Stomach (tissue), 9 donors: ENCODE measurements around the gene LNP1. TPM values are rescaled to one million over a fixed set of nuclear protein-coding genes. Genes with fewer than 3 reads are reported as not detected.

Experiments used
- DNase-seq, 2 donors: peaks; one replicate each; pipeline versions ENCODE4 v3.0.0 to v3.0.0-alpha.2; 2013 to 2019
- H3K27ac ChIP-seq, 5 donors: fragments of 200-600 bp in 4 of 5; sonication (generic) in 4 of 5; one replicate each; pipeline ENCODE4 v1.5.1; 2013 to 2019; ENCODE audit warnings: mild to moderate bottlenecking in 1 of 5, moderate library complexity in 1 of 5
- H3K27me3 ChIP-seq, 3 donors: fragments of 200-600 bp; sonication (generic); one replicate each; pipeline ENCODE4 v1.5.1; 2017 to 2019; ENCODE audit warnings: mixed run types in 1 of 3
- H3K36me3 ChIP-seq, 4 donors: fragments of 200-600 bp; sonication (generic); 1 replicate in 3 of 4; 2 replicates in 1 of 4; pipeline ENCODE4 v1.5.1; 2016 to 2019
- H3K4me1 ChIP-seq, 4 donors: fragments of 200-600 bp; sonication (generic); one replicate each; pipeline ENCODE4 v1.5.1; 2016 to 2019
- H3K4me3 ChIP-seq, 4 donors: fragments of 200-600 bp; sonication (generic) in 3 of 4; one replicate each; pipeline ENCODE4 v1.5.1; 2016 to 2019; ENCODE audit warnings: mild to moderate bottlenecking in 1 of 4
- H3K9me3 ChIP-seq, 4 donors: fragments of 200-600 bp; sonication (generic); one replicate each; pipeline ENCODE4 v1.5.1; 2016 to 2019
- EP300 ChIP-seq: sonication (generic); formaldehyde crosslinking; IDR thresholded peaks from one replicate; pipeline ENCODE4 v1.6.1; 2017; ENCODE audit warnings: antibody characterized with exemption
- POLR2A ChIP-seq, 4 donors: fragments of 450-650 bp; IDR thresholded peaks; one replicate each; pipeline ENCODE4 v1.6.1; 2016; ENCODE audit warnings: antibody characterized with exemption in 4 of 4, control low read depth in 2 of 4, mild to moderate bottlenecking in 1 of 4, moderate library complexity in 1 of 4
- POLR2AphosphoS5 ChIP-seq, 3 donors: sonication (generic); formaldehyde crosslinking; IDR thresholded peaks; one replicate each; pipeline ENCODE4 v1.6.1; 2016; ENCODE audit warnings: antibody characterized with exemption in 3 of 3
- WGBS, 5 donors: extraction: QIAGEN DNeasy Blood & Tissue Kit in 3 of 5; methylation state at CpG; one replicate each; pipeline versions ENCODE4 v1.1.5 to v1.1.7; 2013 to 2018; 5-methylcytosine and 5-hydroxymethylcytosine counted together
- intact Hi-C: fragments of 100-400 bp; cut with DNase I; formaldehyde crosslinking; loops from one replicate; pipeline ENCODE4 v1.15.1; 2023; ENCODE audit warnings: low total_unique reads
- polyA plus RNA-seq, 3 donors: library from polyadenylated mRNA; stranded (reverse); fragments of 200-250 nt; gene quantifications; one replicate each; pipeline ENCODE4 v1.2.3, GENCODE V29; 2013
- total RNA-seq, 5 donors: library from RNA; depleted of rRNA; stranded (reverse); fragments of >200 nt; gene quantifications; one replicate each; pipeline versions ENCODE4 v1.1.0 to v1.2.3, GENCODE V29; 2014 to 2016
- TF ChIP-seq, protein P1 (sequence below), 7 experiments: fragments of 450-650 bp in 4 of 7; fragments of 200-600 bp in 3 of 7; sonication (generic) in 3 of 7; IDR thresholded peaks; one replicate each; pipeline ENCODE4 v1.5.1; 2016 to 2019; ENCODE audit warnings: antibody characterized with exemption in 7 of 7, control low read depth in 2 of 7, mild to moderate bottlenecking in 1 of 7
- donor health status: healthy with polysubstance abuse.
- donor health status: Bipolar disorder and iron deficiency.
- donor health status: healthy.

LNP1 gene
- total and polyA plus RNA-seq, 8 donors, result 0.58 to 4.0 (median 1.6) TPM; not detected in 3

DNA sequence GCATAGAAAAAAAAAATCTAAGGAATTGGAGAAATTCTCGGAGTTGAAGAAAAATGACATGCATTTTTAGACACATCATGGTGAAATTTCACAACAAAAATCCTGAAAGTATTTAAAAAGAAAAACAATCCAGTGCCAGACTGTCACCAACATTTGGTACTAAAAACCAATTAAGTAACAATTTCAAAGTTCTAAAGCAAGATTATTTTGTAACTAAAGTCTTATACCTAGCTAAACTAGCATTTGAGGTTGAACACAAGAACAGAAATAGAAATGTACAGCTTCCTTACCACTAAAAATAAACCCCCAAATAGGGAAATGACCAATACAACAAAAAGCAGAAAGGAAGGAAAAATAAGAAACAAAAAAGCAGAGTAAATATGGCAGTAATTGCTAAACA, 12.3 kb upstream of the LNP1 start:
- intact Hi-C loops, result no loop called here
- no peak for DNase-seq
- no peak overlapping the region for H3K27ac ChIP-seq
- H3K27me3 ChIP-seq, result no peaks in the 10 kb centered on the region
- H3K36me3 ChIP-seq, result peaks cover 0 to 20% (median 13%) of the 10 kb centered on the region in 4 donors
- H3K4me3 ChIP-seq, result no peak overlapping the region
- peaks cover 9 to 57% (median 31%) of the 10 kb centered on the region in 4 donors for H3K4me1 ChIP-seq
- no peak for TF ChIP-seq EP300
- no peak for TF ChIP-seq POLR2AphosphoS5 (IDR thresholded peaks at IDR 0.05)
- no peak for TF ChIP-seq POLR2A (IDR thresholded peaks at IDR 0.05)
- TF ChIP-seq, protein P1, sequence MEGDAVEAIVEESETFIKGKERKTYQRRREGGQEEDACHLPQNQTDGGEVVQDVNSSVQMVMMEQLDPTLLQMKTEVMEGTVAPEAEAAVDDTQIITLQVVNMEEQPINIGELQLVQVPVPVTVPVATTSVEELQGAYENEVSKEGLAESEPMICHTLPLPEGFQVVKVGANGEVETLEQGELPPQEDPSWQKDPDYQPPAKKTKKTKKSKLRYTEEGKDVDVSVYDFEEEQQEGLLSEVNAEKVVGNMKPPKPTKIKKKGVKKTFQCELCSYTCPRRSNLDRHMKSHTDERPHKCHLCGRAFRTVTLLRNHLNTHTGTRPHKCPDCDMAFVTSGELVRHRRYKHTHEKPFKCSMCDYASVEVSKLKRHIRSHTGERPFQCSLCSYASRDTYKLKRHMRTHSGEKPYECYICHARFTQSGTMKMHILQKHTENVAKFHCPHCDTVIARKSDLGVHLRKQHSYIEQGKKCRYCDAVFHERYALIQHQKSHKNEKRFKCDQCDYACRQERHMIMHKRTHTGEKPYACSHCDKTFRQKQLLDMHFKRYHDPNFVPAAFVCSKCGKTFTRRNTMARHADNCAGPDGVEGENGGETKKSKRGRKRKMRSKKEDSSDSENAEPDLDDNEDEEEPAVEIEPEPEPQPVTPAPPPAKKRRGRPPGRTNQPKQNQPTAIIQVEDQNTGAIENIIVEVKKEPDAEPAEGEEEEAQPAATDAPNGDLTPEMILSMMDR (IDR thresholded peaks at IDR 0.05), result no peak
- WGBS, 5 donors, result 97 to 100% (median 100%) methylated on average over 1 of the region's 1 CpG
- H3K9me3 ChIP-seq, result peaks cover 0 to 4% (median 0%) of the 10 kb centered on the region in 4 donors

DNA sequence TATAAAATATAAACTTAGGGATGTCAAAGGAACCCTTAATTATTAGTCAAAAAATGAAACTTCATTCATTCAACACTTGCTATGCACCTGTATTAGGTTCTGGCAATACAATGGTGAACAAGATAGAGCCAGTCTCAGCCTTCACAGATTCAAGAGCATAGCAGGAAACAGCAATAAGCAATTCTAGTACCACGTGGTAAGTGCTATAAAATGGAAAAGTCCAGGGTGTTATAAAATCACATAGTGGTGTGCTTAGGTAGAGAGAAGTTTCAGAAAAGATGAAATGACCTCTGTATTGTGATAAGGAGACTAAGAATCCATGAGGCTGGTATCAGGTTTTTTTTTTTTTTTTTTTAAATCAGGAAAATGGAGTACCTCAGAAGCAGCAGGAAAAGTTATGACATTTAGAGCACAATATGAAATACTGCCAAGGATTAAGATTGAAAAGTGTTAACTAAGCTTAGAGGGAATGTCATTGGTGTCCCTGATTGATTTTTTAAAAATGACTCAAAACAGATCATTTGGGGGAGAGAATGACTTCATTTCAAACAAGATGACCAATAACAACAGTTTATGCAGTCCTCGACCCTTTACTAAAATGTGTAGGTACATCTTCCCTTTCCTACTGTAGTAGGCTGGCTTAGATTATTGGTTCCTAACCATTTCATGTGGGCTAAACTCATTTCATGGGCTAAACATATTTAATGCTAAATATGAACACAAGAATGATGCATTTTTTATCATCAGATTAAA, 5.5 kb upstream of the LNP1 start:
- Histone ChIP-seq H3K27ac (no peak overlapping the region), H3K36me3 (no peaks in the 10 kb centered on the region), H3K9me3 (no peaks in the 10 kb centered on the region), H3K4me1 (peaks cover 16 to 79% (median 34%) of the 10 kb centered on the region in 4 donors), H3K4me3 (no peak overlapping the region), H3K27me3 (no peaks in the 10 kb centered on the region)
- intact Hi-C loops, result no loop called here
- DNase-seq, result peak in 1 of 2 donors; percentile 7
- 46 to 60% (median 51%) methylated on average over 2 of the region's 2 CpGs for WGBS, 5 donors
- TF ChIP-seq POLR2AphosphoS5 (IDR thresholded peaks at IDR 0.05) (no peak), EP300 (no peak), POLR2A (IDR thresholded peaks at IDR 0.05) (no peak)
- TF ChIP-seq, protein P1 (IDR thresholded peaks at IDR 0.05), result no peak

DNA sequence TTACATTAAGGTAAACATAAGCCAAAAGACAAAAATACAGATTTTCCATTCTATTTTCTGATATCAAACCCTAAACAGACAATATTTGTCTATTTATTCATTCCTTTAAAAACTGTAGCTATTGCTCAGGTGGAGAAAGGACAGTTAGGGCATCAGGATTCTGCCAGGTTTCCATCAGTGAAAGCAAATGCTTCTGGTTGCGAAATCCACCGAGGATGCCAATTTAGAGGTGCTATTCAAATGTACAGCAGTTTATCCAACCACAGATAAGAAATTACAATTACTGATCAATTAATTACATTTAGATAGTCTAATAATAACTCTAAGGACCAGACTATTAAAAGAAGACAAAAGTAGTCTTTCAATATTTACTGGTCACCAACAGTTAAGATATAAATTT, 4.4 kb upstream of the LNP1 start:
- Histone ChIP-seq H3K4me1 (peaks cover 16 to 75% (median 33%) of the 10 kb centered on the region in 4 donors), H3K27ac (no peak overlapping the region), H3K4me3 (no peak overlapping the region), H3K9me3 (no peaks in the 10 kb centered on the region), H3K36me3 (no peaks in the 10 kb centered on the region), H3K27me3 (no peaks in the 10 kb centered on the region)
- no peak for DNase-seq
- intact Hi-C loops, result no loop called here
- 46 to 66% (median 61%) methylated on average over 2 of the region's 2 CpGs for WGBS, 5 donors
- TF ChIP-seq EP300 (no peak), POLR2AphosphoS5 (IDR thresholded peaks at IDR 0.05) (no peak), POLR2A (IDR thresholded peaks at IDR 0.05) (no peak)
- TF ChIP-seq, protein P1 (IDR thresholded peaks at IDR 0.05), result no peak

DNA sequence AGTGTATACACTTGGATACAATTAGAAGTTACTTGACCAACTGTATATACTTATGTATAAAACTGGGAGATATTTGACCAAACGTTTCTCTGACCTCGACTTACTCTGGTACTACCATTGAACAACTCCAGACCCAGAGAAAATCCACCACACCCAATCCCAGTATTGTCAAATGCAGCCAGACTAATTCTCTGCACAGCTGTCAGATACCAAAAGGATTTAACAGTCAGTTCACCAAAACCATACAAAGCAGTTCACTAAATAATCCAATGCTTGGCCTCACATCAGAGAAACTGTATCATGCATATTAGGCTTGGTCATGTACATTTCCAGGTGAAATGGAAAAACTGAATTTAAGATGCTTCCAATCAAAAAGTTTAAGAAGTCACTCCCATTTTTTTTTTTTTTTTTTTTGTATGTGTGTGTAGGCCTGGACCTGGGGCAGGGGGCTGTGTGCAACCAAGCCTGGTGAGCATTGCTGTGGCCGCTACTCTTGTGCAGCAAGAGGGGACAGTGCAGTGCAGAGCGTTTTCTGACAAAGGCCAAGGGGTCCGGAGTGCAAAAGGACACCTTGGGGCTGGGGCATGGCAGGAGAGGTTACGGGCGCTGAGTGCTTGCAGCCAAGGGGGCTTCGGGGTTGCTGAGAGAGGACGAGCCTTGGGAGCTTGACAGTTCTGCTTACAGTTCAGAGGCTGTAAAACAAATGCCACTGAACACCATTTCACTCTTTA, 1.8 kb upstream of the LNP1 start:
- no peaks in the 10 kb centered on the region for H3K27me3 ChIP-seq
- 22 to 40% (median 31%) methylated on average over 9 of the region's 9 CpGs for WGBS, 5 donors
- H3K4me1 ChIP-seq, result peaks cover 33 to 82% (median 54%) of the 10 kb centered on the region in 4 donors
- intact Hi-C loops, result no loop called here
- peak overlapping the region; percentile 85 to 97 (median 95) for H3K4me3 ChIP-seq
- peak overlapping the region in 4 of 5 donors; percentile 3 to 95 (median 91) for H3K27ac ChIP-seq
- DNase-seq, result peak in 1 of 2 donors; percentile 18
- H3K36me3 ChIP-seq, result no peaks in the 10 kb centered on the region
- TF ChIP-seq, protein P1 (IDR thresholded peaks at IDR 0.05), result no peak
- TF ChIP-seq POLR2AphosphoS5 (IDR thresholded peaks at IDR 0.05) (no peak), POLR2A (IDR thresholded peaks at IDR 0.05) (no peak), EP300 (no peak)
- H3K9me3 ChIP-seq, result no peaks in the 10 kb centered on the region
